Stimulated activated CD8-positive, alpha-beta memory T cell treated with anti-CD3 and anti-CD28 coated beads, Interleukin-12 subunit alpha, Interleukin-12 subunit beta, amount 100 ng/mL, for 1 hour (primary cell): Measurements from ENCODE around the gene BACE1.

Experiments
- DNase-seq: peaks from one replicate; pipeline ENCODE4 v3.0.0-alpha.2; 2020; ENCODE audit warnings: low read depth

The BACE1 gene

GRCh38 chr11:117305145-117305544, 10.9 kb downstream of the BACE1 start:
- no peak for DNase-seq

GRCh38 chr11:117303646-117304315, 12.3 kb downstream of the BACE1 start:
- DNase-seq, result no peak

GRCh38 chr11:117303101-117303500, 13.0 kb downstream of the BACE1 start:
- DNase-seq, result no peak

GRCh38 chr11:117302228-117302627, 13.8 kb downstream of the BACE1 start:
- no peak for DNase-seq

- DNase-seq, result no peak
Measured at GRCh38 chr11:117300773-117301172, 15.3 kb downstream of the BACE1 start.

GRCh38 chr11:117300283-117300663, 15.8 kb downstream of the BACE1 start:
- no peak for DNase-seq

- DNase-seq, result no peak
Measured at GRCh38 chr11:117299351-117300282, 16.4 kb downstream of the BACE1 start.

- DNase-seq, result no peak
Measured at GRCh38 chr11:117298195-117298594, 17.9 kb downstream of the BACE1 start.

GRCh38 chr11:117296881-117297280, 19.2 kb downstream of the BACE1 start:
- DNase-seq, result no peak

GRCh38 chr11:117295438-117296137, 20.5 kb downstream of the BACE1 start:
- no peak for DNase-seq

GRCh38 chr11:117292616-117293015, 23.4 kb downstream of the BACE1 start:
- DNase-seq, result no peak

GRCh38 chr11:117290809-117291396, 25.2 kb downstream of the BACE1 start, which contains the start of gene BACE1-AS:
BACE1-AS (plus strand) TSS chr11:117291346.
- DNase-seq, result no peak

- no peak for DNase-seq
Measured at GRCh38 chr11:117289795-117290194, 26.3 kb downstream of the BACE1 start.

- no peak for DNase-seq
Measured at GRCh38 chr11:117287668-117288067, 28.4 kb downstream of the BACE1 start.

- no peak for DNase-seq
Measured at GRCh38 chr11:117286588-117286987, 29.5 kb downstream of the BACE1 start.

- DNase-seq, result no peak
Measured at GRCh38 chr11:117284053-117284452, 32.0 kb downstream of the BACE1 start.

GRCh38 chr11:117282956-117283355, 33.1 kb downstream of the BACE1 start:
- no peak for DNase-seq

GRCh38 chr11:117281869-117282268, 34.2 kb downstream of the BACE1 start:
- DNase-seq, result no peak

GRCh38 chr11:117281159-117281558, 34.9 kb downstream of the BACE1 start:
- DNase-seq, result no peak

GRCh38 chr11:117279711-117280376, 36.2 kb downstream of the BACE1 start:
- no peak for DNase-seq

- DNase-seq, result no peak
Measured at GRCh38 chr11:117278347-117278746, 37.7 kb downstream of the BACE1 start.
